HG02970 (cell line): ENCODE measurements around the gene JAML.
"Not testable (repeated sequence)": the region's sequence is repeated elsewhere in the genome, so short reads cannot be mapped to it uniquely, and the experiment has no call there.

ENCODE experiments used
- ATAC-seq: cut with Tn5 transposase; IDR thresholded peaks from one replicate; pipeline ENCODE4 v1.9.1; 2021; ENCODE audit warnings: mild to moderate bottlenecking, moderate library complexity, moderate number of reproducible peaks; ENCODE audit not compliant: unreplicated experiment, low FRiP score

JAML gene

GRCh38 chr11:118199135-118199534 lies 25.7 kb downstream of the JAML start:
- ATAC-seq = no peak

- ATAC-seq = no peak
Measured at GRCh38 chr11:118198370-118198769, 26.4 kb downstream of the JAML start.

- no peak for ATAC-seq
Measured at GRCh38 chr11:118194835-118195627, 29.8 kb downstream of the JAML start.

GRCh38 chr11:118193910-118194566 lies 30.8 kb downstream of the JAML start:
- no peak for ATAC-seq

GRCh38 chr11:118192817-118193216 lies 32.0 kb downstream of the JAML start:
- ATAC-seq = not testable (repeated sequence)

- ATAC-seq = not testable (repeated sequence)
Measured at GRCh38 chr11:118190942-118191506, 33.8 kb downstream of the JAML start.

- no peak for ATAC-seq
Measured at GRCh38 chr11:118186346-118187107, 38.3 kb downstream of the JAML start.

GRCh38 chr11:118184784-118185579 lies 39.8 kb downstream of the JAML start:
- no peak for ATAC-seq

- ATAC-seq = not testable (repeated sequence)
Measured at GRCh38 chr11:118183691-118184090, 41.1 kb downstream of the JAML start.

GRCh38 chr11:118180300-118180703 lies 44.5 kb downstream of the JAML start:
- no peak for ATAC-seq

- no peak for ATAC-seq
Measured at GRCh38 chr11:118176778-118177134, 48.1 kb downstream of the JAML start.

- ATAC-seq = no peak
Measured at GRCh38 chr11:118175993-118176777, 48.6 kb downstream of the JAML start, which contains the start of gene SCN2B. TSS of gene SCN2B (minus strand) at chr11:118176639. CDS start at chr11:118176431, 208 bp downstream.

GRCh38 chr11:118175031-118175992 lies 49.5 kb downstream of the JAML start:
- no peak for ATAC-seq

- no peak for ATAC-seq
Measured at GRCh38 chr11:118174006-118174567, 50.7 kb downstream of the JAML start.

GRCh38 chr11:118172356-118172755 lies 52.5 kb downstream of the JAML start:
- ATAC-seq = no peak

- ATAC-seq = no peak
Measured at GRCh38 chr11:118171269-118172062, 53.3 kb downstream of the JAML start.

- no peak for ATAC-seq
Measured at GRCh38 chr11:118170882-118171268, 53.9 kb downstream of the JAML start.
